ENCODE results near the gene PVR. TPM values are rescaled to one million over a fixed set of nuclear protein-coding genes. Genes with fewer than 3 reads are reported as not detected.

The PVR gene
- total RNA-seq, 4 donors from 2014 or later, result 26.2 to 49.0 (median 33.3) TPM

DNA sequence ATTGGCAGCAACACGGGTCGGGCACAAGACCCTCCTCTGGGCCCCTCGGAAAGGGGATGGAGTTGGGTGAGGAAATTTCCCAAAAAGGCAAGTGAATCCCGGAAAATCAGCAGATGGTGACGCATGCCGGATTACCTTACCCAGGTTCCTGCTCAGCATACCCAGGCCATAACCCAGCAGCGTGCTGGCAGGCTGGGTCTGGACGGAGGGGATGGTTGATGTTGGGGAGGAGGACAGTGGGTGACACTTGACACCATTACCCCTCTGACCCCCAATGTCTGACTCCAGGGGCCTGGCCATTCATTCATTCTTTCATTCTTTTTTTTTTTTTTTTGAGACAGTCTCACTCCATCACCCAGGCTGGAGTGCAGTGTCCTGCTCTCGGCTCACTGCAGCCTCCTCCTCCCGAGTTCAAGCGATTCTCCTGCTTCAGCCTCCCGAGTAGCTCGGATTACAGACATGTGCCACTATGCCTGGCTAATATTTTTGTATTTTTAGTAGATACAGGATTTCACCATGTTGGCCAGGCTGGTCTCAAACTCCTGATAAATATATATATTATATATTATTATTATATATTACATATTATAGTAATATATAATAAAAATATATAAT, 799 bp downstream of the PVR start:
- peak; percentile 27 for DNase-seq
- Histone ChIP-seq H3K27ac (peak overlapping the region; percentile 85 to 91 (median 89)), H3K4me1 (peaks cover 3 to 42% (median 15%) of the 10 kb centered on the region in 4 donors), H3K4me3 (peak overlapping the region; percentile 53 to 86 (median 80)), H3K27me3 (no peaks in the 10 kb centered on the region), H3K36me3 (peaks cover 0 to 7% (median 0%) of the 10 kb centered on the region in 4 donors), H3K9me3 (no peaks in the 10 kb centered on the region)
- in situ Hi-C loops (cut with MboI; ENCODE audit: low pct_ligation_motif_present in 1 of 4, low pct_unique_long_range_greater_than_20kb in 1 of 4, low sequenced_read_pairs in 3 of 4) (no loop called here), intact Hi-C loops (cut with DNase I; ENCODE audit: low total_unique reads) (no loop called here)
- TF ChIP-seq POLR2AphosphoS5 (IDR thresholded peaks at IDR 0.05), result peak in 1 of 3 donors; percentile 25
- TF ChIP-seq POLR2A (IDR thresholded peaks at IDR 0.05), result no peak
- no peak for TF ChIP-seq EP300 (IDR thresholded peaks at IDR 0.05; ENCODE audit: low read depth)
- no peak for TF ChIP-seq CTCF (IDR thresholded peaks at IDR 0.05)
- WGBS, 2 donors (ENCODE audit: low coverage in 1 of 2), result 0 to 9% methylated on average over 6 to 13 of the region's 13 CpGs

DNA sequence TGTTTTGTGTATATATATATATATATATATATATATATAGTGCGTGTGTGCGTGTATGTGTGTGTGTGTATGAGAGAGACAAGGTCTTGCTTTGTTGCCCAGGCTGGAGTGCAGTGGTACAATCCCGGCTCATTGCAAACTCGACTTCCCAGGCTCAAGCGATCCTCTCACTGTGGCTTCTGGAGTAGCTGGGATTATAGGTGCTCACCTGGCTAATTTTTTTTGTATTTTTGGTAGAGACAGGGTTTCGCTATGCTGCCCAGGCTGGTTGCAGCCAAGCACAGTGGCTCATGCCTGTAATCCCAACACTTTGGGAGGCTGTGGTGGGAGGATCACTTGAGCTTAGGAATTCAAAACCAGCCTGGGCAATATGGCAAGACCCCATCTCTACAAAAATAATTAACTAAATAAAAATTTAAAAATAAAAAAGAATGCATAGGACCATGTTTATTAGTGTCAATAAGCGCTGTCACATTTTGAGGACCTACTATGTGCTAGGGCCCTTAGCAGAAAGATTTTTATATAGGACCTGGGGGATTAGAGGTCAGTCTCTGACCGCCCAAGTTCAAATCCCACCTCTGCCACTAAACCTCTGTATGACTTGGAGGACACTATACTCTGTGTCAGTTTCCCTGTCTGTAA, 1.8 kb downstream of the PVR start:
- in situ Hi-C loops (cut with MboI; ENCODE audit: low pct_ligation_motif_present in 1 of 4, low pct_unique_long_range_greater_than_20kb in 1 of 4, low sequenced_read_pairs in 3 of 4) (no loop called here), intact Hi-C loops (cut with DNase I; ENCODE audit: low total_unique reads) (no loop called here)
- Histone ChIP-seq H3K9me3 (no peaks in the 10 kb centered on the region), H3K27ac (no peak overlapping the region), H3K4me1 (peaks cover 3 to 32% (median 5%) of the 10 kb centered on the region in 4 donors), H3K27me3 (no peaks in the 10 kb centered on the region), H3K4me3 (no peak overlapping the region), H3K36me3 (peaks cover 0 to 12% (median 4%) of the 10 kb centered on the region in 4 donors)
- no peak for TF ChIP-seq POLR2A (IDR thresholded peaks at IDR 0.05)
- TF ChIP-seq POLR2AphosphoS5 (IDR thresholded peaks at IDR 0.05), result no peak
- no peak for TF ChIP-seq CTCF (IDR thresholded peaks at IDR 0.05)
- no peak for TF ChIP-seq EP300 (IDR thresholded peaks at IDR 0.05; ENCODE audit: low read depth)
- 80 to 81% methylated on average over 6 to 8 of the region's 8 CpGs for WGBS, 2 donors (ENCODE audit: low coverage in 1 of 2)
- no peak for DNase-seq

DNA sequence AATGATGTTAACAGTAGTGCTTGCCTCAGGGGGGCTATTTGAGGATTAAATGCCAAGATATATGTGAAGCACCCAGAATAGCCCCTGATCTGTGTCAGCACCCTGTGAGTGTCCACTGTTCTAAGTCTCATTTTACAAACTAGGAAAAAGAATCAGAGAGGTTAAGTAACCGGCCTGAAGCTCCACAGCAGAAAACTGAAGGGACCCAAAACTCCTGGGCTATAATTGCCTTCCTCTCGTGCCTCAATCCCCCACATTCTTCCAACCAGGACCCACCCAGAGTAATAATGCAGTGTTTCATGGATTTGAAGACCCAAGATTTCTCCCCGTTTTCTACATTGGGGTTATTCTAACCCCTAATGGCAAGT, 2.3 kb downstream of the PVR start:
- H3K36me3 ChIP-seq, result peaks cover 0 to 13% (median 6%) of the 10 kb centered on the region in 4 donors
- TF ChIP-seq EP300 (IDR thresholded peaks at IDR 0.05; ENCODE audit: low read depth) (no peak), POLR2AphosphoS5 (IDR thresholded peaks at IDR 0.05) (no peak), POLR2A (IDR thresholded peaks at IDR 0.05) (no peak), CTCF (IDR thresholded peaks at IDR 0.05) (no peak)
- in situ Hi-C loops (cut with MboI; ENCODE audit: low pct_ligation_motif_present in 1 of 4, low pct_unique_long_range_greater_than_20kb in 1 of 4, low sequenced_read_pairs in 3 of 4), result no loop called here
- peaks cover 3 to 27% (median 5%) of the 10 kb centered on the region in 4 donors for H3K4me1 ChIP-seq
- no peaks in the 10 kb centered on the region for H3K27me3 ChIP-seq
- WGBS, 2 donors (ENCODE audit: low coverage in 1 of 2), result 74 to 94% methylated on average over 3 of the region's 3 CpGs
- no peak overlapping the region for H3K27ac ChIP-seq
- no peak overlapping the region for H3K4me3 ChIP-seq
- H3K9me3 ChIP-seq, result no peaks in the 10 kb centered on the region
- intact Hi-C loops (cut with DNase I; ENCODE audit: low total_unique reads), result no loop called here
- DNase-seq, result no peak

GRCh38 chr19:44647144-44647543, 3.4 kb downstream of the PVR start:
- in situ Hi-C loops (cut with MboI; ENCODE audit: low pct_ligation_motif_present in 1 of 4, low pct_unique_long_range_greater_than_20kb in 1 of 4, low sequenced_read_pairs in 3 of 4) (no loop called here), intact Hi-C loops (cut with DNase I; ENCODE audit: low total_unique reads) (no loop called here)
- no peaks in the 10 kb centered on the region for H3K9me3 ChIP-seq
- DNase-seq, result no peak
- no peaks in the 10 kb centered on the region for H3K27me3 ChIP-seq
- peaks cover 0 to 20% (median 8%) of the 10 kb centered on the region in 4 donors for H3K36me3 ChIP-seq
- no peak for TF ChIP-seq POLR2A (IDR thresholded peaks at IDR 0.05)
- TF ChIP-seq EP300 (IDR thresholded peaks at IDR 0.05; ENCODE audit: low read depth), result no peak
- no peak for TF ChIP-seq CTCF (IDR thresholded peaks at IDR 0.05)
- no peak for TF ChIP-seq POLR2AphosphoS5 (IDR thresholded peaks at IDR 0.05)
- no peak overlapping the region for H3K4me3 ChIP-seq
- WGBS, 2 donors (ENCODE audit: low coverage in 1 of 2), result 87% methylated on average over 31 of the region's 31 CpGs; no CpG with 5 or more reads in 1 of the 2 donors
- H3K27ac ChIP-seq, result peak overlapping the region in 2 of 4 donors; percentile 9 to 21
- peaks cover 3 to 25% (median 5%) of the 10 kb centered on the region in 4 donors for H3K4me1 ChIP-seq
